HK-2 (cell line): ENCODE measurements around the gene GRK5.
A peak's percentile ranks its signal among the peaks of the same experiment; 100 is the strongest.

Experiments
- DNase-seq: peaks from one replicate; pipeline ENCODE4 v3.0.0-alpha.2; 2018; ENCODE audit not compliant: unreplicated experiment

Gene GRK5

GRCh38 chr10:119297207-119297968 lies 90.0 kb downstream of the GRK5 start:
- DNase-seq, result no peak

DNA sequence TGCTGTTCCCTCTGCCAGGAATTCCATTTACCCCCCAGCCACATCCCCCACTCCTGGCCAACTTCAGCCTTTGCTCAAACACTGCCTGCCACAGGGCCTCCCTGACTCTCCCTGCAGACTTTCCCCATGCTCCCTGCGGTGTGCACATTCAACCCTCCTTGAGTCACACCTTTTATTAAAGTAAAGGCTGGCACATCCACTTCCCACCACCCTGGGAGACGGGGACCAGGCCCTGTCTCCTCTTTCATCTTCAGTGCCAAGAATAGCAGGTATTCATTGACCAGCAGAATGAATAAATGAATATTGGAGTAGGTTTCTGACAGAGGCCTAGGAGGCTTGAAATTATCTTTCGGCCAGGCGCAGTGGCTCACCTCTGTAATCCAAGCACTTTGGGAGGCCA lies 91.4 kb downstream of the GRK5 start:
- DNase-seq, result no peak

GRCh38 chr10:119299531-119299930 lies 92.2 kb downstream of the GRK5 start:
- no peak for DNase-seq

DNA sequence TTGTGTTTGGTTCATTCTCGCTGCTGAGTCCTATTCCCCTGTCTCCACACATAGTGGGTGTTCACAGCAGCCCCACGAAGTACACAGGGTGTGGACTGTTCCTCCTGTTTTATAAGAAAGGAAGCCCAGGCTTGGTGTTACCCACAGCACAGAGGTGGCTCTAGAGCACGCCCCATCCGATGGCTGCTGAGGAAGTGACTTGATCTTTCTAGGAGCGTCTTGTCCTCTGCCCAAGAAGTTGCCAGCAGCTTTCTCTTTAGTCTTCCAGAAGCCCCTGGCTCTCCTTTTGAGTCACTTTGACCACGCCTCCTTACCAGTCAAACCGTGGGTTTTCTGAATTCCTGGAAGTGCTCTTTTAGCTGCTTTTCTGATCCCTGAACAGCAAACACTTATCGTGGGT lies 94.0 kb downstream of the GRK5 start:
- DNase-seq, result no peak

DNA sequence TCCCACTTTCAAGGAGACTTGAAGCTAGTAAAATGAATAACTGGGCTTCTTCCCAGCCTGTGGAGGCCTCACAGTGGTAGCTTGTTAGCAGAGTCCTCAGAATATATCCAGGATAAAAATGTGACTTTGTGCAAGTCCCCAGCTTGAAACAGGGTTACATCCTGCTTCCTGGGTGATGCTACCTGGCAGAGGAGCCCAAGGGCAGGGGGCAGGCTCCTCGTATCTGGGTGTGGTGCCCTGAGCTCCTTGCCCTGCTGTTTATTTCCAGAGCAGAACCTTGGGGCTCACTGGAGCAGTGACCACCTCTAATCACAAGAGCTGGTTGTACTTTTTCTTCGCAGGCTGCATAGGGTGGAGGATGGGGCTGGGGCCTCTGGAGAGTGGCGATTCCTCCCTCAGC lies 94.8 kb downstream of the GRK5 start:
- no peak for DNase-seq

DNA sequence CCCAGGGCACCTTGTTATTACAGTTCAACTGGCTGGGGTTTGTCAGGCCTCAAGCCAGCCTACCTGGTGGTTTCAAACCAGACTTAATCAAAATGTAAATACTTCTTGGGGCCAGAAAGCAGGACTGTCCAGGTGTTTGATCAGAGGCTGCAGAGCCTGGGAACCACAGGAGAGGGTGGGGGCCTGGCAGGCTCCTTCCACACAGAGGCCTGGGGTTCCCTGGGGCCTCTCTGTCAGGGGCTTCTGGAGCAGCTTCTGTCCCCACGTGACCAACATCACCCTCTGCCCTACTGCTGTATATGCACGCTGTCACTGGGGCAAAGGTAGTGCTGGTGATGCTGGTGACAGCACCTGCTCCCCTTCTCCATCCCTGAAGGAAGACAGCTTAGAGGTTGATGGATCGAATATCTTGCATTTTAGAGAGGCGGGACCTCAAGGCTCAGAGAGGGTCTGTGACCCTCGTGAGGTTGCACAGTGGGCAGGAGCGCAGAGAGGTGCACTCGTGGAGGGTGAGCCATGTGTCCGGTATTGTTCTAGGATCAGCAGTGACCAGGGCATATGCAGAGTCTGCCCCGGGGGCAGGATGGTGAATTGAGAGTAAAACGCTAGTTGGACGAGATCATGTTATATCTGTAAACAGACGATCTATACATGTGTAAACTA lies 95.4 kb downstream of the GRK5 start:
- no peak for DNase-seq

- no peak for DNase-seq
Measured at GRCh38 chr10:119303886-119304285, 96.5 kb downstream of the GRK5 start.

GRCh38 chr10:119304541-119304940 lies 97.2 kb downstream of the GRK5 start:
- DNase-seq, result no peak

GRCh38 chr10:119305860-119306513 lies 98.6 kb downstream of the GRK5 start:
- DNase-seq, result peak; percentile 97

DNA sequence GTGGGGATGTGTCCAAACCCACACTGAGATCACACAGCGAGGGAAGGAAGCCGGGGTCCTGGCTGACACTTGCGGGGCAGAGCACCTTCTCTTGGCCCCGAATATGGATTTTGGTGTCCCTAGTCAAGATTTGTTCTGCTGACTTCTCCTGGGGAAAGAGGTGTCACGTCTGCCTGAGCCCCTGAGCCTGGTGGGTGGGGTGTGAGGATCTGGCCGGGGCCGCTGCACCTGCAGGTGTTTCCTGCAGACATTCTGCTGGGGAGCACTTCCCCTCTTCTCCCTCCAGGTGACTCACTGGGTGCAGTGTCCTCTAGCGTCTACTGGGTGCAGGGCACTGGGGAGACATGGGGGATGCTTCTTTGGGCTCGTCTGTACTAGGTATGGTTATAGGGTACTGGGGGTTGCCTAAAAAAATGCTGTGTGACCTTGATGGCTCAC lies 99.2 kb downstream of the GRK5 start:
- peak; percentile 46 for DNase-seq

DNA sequence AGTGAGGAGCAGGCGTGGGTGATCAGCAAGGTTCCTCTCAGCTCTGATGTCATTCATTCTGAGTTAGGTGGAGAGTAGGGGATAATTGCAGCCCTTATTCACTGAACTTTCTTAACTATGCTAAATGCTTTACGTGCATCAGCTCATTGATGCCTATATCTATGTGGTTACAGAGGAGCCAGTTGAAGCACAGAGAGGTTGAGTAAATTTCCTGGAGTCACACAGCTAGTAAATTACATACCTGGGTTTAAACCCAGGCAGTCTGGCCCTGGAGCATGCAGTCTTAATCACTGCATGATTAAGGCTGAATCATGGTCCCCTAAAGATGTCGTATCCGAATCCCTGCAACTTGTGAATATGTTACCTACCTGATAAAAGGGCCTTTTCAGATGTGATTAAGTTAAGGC lies 99.6 kb downstream of the GRK5 start:
- peak; percentile 26 for DNase-seq

- no peak for DNase-seq
Measured at GRCh38 chr10:119308089-119308488, 100.7 kb downstream of the GRK5 start.

DNA sequence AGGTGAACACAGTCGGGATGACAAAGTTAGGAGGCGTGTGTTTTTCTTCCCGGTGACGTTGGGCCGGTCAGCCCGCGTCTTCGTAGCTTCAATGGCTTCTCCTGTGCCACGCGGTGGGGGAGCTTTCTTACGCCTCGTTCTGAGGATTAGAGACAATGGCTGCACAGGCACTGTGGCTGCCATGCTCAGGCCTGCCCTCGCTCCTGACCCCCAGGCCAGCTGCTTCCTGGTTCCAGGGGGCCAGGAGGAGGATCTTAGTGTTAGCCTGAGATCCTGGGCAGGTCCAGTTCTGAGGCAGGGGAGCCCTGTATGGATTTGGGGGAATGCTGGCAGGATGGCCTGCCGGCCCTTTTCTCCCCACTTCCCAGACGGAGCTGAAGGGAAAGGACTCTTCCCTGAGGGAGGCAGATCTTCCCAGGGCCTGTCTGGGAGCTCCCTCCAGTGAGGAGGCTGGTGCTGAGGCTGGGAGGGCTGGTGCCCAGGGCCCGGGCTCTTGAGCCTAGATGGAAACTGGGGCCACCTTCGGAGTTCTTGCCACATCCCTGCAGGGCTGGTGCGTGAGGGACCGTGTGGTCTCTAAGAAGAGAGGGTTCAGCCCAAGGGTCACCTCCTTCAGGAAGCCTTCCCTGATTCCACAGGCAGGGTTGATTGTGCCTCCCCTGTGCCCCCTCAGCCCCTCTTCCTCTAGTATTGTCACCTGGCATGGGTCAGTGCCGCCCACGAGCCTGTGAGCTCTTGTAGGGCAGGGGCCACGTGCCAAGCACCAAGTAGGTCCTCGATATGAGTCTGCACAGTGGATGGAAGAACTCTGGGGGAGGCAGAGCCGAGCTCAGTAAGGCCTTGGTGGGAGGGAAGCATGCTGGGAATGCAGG lies 101.4 kb downstream of the GRK5 start:
- DNase-seq, result no peak

DNA sequence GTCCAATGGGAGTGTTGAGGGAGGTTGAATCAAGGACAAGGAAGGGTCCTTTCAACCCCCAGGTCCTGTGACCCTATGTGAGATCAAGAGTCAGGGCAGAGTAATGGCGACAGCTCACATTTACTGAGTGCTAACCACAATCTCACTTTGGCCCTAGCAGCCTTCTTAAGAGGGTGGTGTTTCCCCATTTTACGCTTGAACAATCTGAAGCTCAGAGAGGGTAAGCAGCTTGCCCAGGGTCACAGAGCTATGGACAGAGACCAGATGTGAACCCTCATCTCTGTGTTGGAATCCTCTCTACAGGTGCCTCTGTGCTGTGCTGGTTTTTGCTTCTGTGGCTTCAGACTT lies 102.0 kb downstream of the GRK5 start:
- DNase-seq, result no peak

DNA sequence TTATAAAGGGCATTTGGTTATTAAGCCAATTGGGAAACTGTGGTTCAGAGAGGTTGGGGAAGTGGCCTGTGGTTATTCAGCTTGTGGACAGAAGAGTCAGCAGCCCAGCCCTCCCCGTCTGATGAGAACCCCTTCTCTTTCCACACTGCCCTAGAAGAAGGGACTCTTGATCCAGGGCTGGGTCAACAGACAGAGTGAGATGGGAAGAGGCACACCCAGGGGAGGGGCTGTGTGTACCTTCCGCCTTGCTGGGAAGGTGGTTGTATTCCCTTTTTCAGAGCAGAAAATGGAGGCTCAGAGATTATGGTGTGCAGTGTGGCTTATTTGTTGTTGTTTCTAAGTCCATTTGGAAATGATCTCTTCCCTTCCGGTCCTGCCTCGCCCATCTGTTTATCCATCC lies 103.4 kb downstream of the GRK5 start:
- no peak for DNase-seq

DNA sequence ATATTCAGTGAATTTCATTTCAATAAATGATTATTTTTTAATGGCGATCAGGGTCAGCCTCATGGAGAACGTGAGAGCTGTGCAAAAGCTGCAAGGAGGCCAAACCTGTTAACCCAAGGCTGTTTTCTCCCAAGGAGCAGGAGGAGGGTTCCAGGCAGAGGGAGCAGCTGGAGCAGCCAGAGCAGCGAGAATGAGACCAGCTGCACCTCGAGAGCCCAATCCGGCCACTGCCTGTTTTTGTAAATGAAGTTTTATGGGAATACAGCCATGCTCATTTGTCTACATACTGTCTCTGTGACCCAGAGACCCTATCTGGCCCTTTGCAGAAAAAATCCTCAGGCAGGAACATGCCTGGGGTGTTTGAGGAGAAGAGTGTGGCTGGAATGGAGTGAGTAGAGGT lies 104.9 kb downstream of the GRK5 start:
- no peak for DNase-seq

GRCh38 chr10:119313024-119313423 lies 105.7 kb downstream of the GRK5 start:
- no peak for DNase-seq

DNA sequence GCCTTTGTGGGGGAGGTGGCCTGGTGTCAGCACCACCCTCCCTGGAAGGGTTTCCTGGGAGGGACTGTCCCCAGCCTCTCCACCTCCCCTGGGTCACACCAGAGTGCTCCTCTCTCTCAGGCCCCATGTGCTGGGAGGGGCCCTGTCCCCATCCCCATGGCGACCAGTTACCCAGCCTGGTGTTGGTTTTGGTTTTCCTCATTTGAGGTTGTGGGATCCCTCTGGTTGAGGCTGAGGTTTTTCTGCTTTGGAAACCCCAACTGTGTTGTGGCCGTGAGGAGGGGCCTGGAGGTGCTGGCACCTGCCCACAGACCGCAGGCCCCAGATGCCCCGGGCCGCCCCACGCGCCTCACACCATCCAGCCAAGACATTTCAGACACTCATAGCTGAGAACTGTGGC lies 106.3 kb downstream of the GRK5 start:
- peak; percentile 60 for DNase-seq

- DNase-seq, result no peak
Measured at GRCh38 chr10:119314061-119314460, 106.7 kb downstream of the GRK5 start.

DNA sequence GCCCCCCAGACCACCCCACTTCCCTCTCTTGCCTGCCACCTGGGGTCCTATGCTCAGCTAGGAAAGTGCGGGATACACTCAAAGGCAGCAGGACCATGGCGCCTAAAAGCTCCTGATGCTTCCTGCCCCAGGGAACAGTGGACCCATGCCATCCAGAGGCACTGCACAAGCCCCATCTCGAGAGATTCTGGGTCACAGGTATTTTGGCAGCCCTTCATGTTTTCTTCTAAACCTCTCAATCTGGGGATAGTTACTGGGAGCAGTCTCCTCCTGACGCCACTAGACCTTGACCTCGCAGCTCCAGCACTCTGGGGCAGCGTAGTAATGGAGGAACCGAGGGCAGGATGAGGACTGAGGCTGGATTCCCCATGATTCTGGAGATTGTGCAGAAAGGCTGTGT lies 107.1 kb downstream of the GRK5 start:
- no peak for DNase-seq

DNA sequence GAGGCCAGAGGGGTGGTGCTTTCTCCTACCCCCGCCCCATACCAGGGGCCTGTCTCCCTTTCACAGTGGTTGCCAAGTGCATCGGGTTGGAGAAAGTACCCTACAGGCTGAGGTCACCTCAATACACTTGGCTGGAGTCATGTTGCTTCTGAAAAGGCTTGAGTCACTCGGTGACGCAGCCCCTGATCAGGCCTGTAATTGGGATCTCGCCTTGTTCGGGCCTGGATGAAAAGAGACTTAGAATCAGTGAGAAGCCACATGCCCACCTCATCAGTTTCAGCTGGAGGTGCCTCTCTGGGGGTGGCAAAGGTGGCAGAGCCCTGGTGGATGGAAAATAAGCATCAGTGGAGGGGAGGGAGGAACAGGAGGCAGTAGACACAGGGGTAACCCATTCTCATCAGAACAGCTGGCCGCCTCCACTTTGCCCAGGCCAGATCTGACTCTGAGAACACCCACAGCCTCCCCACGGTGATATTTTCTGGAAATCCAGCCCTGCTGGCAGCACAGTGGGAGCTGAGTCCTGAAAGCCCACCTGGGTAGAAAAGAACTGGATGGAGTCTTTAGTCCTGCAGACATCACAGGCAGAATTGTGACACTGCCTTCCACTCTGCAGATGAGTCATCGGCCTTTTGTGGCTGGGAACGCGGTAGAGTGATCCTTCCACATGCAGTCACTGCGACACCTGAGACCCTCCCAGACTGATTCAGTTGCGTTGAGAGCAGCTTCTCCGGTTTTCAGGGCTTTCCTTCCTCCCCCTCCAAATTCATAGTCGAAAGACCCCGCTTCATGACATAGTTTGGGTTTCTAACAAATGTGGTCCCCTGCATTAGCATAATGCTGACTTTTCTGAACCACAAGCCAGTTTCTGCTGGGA lies 108.0 kb downstream of the GRK5 start:
- DNase-seq, result peak; percentile 81
